Transverse colon (tissue), 4 donors: ENCODE measurements around the gene TDRD3.

Experiments
- POLR2A ChIP-seq: fragments of 450-650 bp; IDR thresholded peaks from one replicate; pipeline ENCODE4 v1.6.1; 2016; ENCODE audit warnings: antibody characterized with exemption, mild to moderate bottlenecking, moderate library complexity
- POLR2AphosphoS5 ChIP-seq, 3 donors: sonication (generic); formaldehyde crosslinking; IDR thresholded peaks; one replicate each; pipeline ENCODE4 v1.6.1; 2016; ENCODE audit warnings: antibody characterized with exemption in 3 of 3
- TF ChIP-seq, protein P1 (sequence below), 5 experiments: fragments of 200-600 bp in 3 of 5; fragments of 450-650 bp in 2 of 5; sonication (generic) in 3 of 5; IDR thresholded peaks; 1 replicate in 2 of 5; 2 replicates in 3 of 5; pipeline ENCODE4 v1.5.1; 2016 to 2017; ENCODE audit warnings: antibody characterized with exemption in 5 of 5, inconsistent platforms in 3 of 5, mild to moderate bottlenecking in 2 of 5, moderate library complexity in 1 of 5

DNA sequence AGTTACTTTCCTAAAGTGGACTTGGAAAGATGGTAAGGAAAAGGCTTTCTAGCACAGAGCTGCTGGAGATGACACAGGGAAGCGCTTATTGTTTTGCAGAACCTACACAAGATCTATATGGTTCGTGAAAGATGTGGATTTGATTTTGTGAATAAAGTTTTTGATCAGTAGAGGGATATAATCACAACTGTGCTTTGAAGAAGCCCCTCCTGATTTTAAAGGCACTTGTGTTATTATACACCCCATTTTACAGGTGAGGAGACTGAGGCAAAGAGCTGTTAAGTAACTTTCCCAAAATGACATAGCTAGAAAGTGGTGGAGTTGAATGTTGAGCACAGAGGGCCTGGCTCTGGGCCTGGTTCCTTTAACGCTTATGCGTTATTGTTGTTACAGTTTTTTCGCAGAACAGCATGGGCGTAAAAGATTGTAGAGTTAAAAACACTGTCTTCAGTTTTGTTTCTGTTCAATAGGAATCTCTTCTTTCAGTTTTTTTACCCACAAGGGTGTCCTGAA, 1.4 kb downstream of the TDRD3 start:
- TF ChIP-seq, protein P1, sequence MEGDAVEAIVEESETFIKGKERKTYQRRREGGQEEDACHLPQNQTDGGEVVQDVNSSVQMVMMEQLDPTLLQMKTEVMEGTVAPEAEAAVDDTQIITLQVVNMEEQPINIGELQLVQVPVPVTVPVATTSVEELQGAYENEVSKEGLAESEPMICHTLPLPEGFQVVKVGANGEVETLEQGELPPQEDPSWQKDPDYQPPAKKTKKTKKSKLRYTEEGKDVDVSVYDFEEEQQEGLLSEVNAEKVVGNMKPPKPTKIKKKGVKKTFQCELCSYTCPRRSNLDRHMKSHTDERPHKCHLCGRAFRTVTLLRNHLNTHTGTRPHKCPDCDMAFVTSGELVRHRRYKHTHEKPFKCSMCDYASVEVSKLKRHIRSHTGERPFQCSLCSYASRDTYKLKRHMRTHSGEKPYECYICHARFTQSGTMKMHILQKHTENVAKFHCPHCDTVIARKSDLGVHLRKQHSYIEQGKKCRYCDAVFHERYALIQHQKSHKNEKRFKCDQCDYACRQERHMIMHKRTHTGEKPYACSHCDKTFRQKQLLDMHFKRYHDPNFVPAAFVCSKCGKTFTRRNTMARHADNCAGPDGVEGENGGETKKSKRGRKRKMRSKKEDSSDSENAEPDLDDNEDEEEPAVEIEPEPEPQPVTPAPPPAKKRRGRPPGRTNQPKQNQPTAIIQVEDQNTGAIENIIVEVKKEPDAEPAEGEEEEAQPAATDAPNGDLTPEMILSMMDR (IDR thresholded peaks at IDR 0.05), result no peak
- TF ChIP-seq POLR2AphosphoS5 (IDR thresholded peaks at IDR 0.05) (no peak), POLR2A (no peak)
